ENCODE measurements around the gene OTX1.
"Not testable (repeated sequence)": the region's sequence is repeated elsewhere in the genome, so short reads cannot be mapped to it uniquely, and the experiment has no call there.

Gene OTX1

GRCh38 chr2:63050334-63051041 is at the start of gene OTX1:
OTX1 (plus strand) TSS chr2:63050830; CDS start chr2:63052991, 2,161 bp downstream.
- no peak for DNase-seq (ENCODE audit: low read depth)

DNA sequence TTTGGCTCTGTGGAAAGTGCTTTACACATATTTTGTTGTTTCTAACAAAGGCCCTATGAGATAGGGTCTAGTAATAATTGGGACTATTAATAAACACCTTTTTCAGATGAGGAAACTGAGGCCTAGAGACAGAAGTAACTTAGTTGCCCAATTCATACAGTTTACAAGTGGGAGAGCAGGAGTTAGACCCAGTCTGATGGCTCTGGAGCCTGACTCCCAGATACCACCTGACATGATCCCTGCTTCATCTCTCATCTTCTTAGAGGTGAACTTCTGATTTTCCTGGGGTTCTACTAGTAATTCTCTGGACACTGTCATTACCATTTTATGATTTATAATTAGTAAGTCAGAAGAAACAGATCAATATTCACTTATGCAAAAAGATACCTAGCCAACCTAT is 49.1 kb upstream of the OTX1 start:
- no peak for DNase-seq (ENCODE audit: low read depth)

GRCh38 chr2:63003351-63003750 is 47.3 kb upstream of the OTX1 start:
- DNase-seq (ENCODE audit: low read depth), result no peak

DNA sequence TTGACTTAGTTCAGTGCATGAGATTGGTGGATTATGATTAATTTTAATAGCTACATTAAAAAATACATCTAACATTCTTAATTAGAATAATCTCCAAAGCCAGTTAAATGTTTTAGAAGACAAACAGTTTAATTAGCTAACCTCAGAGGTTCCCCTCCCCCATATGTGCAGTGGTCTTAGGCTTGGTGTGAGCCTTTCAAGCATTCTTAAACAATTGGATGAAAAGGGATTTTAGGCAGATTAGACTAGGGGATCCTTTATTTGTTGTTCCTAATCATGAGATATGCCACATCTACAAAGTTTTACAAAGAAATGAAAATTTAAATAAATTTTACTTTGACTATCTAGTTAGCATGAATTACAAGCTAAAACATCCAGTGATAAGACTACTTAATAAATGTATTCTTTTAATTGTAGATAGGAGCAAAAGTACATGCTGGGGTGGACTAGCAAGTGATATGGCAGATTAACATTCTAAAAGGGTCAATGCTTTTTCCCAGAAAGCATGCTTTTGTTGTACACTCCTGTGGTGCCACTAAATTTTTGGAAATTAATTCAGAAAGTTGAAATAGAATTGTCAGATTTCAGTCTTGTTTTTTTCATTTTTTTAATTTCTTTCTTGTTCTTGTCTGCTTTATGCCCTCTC is 42.7 kb upstream of the OTX1 start:
- no peak for DNase-seq (ENCODE audit: low read depth)

DNA sequence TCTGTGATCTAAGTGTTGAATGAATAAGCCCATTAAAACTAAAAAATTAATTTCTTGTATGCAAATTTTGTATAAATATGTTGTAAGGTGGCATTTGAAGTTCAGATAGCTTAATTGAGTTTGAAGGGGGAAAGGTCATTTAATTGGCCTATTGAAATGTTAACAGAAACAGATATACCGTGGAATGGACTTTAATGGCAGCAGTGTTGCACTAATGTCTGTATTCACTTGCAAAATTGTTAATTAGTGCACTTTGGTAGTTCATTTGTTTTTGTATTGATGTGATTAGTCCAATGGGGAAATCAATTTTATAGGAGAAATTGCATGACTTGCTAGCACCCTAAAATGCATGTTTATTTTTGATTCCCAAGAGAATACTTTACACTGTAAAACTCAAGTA is 41.8 kb upstream of the OTX1 start:
- no peak for DNase-seq (ENCODE audit: low read depth)

- DNase-seq (ENCODE audit: low read depth), result no peak
These were observed 41.1 kb upstream of the OTX1 start for GRCh38 chr2:63009490-63009889.

- peak; percentile 69 for DNase-seq (ENCODE audit: low read depth)
These were observed 38.1 kb upstream of the OTX1 start for GRCh38 chr2:63012541-63012940.

- DNase-seq (ENCODE audit: low read depth), result no peak
These were observed 37.2 kb upstream of the OTX1 start for GRCh38 chr2:63013438-63013837.

GRCh38 chr2:63015389-63015788 is 35.2 kb upstream of the OTX1 start:
- no peak for DNase-seq (ENCODE audit: low read depth)

GRCh38 chr2:63018439-63018838 is 32.2 kb upstream of the OTX1 start:
- DNase-seq (ENCODE audit: low read depth), result no peak

GRCh38 chr2:63019686-63020085 is 30.9 kb upstream of the OTX1 start:
- DNase-seq (ENCODE audit: low read depth), result not testable (repeated sequence)

GRCh38 chr2:63023444-63023843 is 27.2 kb upstream of the OTX1 start:
- no peak for DNase-seq (ENCODE audit: low read depth)

DNA sequence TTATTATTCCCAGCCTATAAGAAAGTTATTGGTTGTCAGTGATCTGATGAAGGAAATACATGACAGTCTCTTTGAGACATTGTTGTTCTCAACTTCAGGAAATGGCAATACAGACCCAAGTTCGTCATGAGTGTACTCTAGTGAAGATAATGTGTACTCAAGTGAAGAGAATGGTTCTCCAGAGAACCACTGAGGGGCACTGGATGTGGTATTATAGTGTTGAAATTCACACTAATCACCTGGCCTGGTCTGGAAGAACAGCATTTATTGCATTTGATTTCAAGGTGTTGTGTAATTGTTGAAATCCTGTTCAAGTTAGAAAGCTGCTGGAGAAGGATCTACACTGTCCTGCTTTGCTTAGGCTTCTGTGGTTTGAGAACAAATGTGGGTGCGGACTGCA is 23.4 kb upstream of the OTX1 start:
- no peak for DNase-seq (ENCODE audit: low read depth)

- DNase-seq (ENCODE audit: low read depth), result no peak
These were observed 21.6 kb upstream of the OTX1 start for GRCh38 chr2:63029058-63029457.

DNA sequence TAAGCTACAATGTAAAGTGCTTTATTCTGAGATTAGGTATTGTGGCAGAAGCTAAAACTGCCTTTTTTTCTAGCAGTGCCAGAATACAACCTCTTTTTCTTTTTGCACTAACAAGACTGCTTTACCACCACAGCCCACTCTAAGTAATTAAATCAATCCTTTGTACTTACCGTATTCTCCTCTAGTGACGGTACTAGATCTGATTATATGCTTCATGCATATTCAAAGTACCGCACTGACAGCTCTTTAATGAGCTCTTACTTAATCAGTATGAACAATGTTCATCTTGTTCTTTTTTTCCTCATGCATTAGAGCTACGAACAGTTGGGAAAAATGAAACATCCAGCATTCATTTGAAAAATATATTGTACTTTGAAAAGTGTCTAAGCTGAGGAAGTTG is 16.1 kb upstream of the OTX1 start:
- DNase-seq (ENCODE audit: low read depth), result no peak

DNA sequence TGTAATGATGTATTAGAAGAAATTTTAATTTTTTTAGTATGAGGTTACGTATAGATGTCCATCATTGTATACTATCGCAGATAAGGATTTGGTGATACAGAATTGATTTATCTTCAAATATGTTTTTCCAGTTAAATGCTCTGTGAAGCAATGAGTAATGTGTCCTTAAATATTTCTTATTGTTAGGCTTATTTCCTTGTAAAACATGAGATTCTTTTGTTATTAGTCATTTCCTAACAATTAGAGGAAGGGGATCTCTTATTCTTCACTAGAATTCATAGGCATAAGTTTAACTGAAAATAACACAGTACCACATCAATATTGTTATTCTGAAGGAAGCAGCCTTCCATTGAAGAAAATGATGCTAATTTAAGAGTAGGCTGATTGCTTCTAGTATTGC is 15.5 kb upstream of the OTX1 start:
- DNase-seq (ENCODE audit: low read depth), result no peak

DNA sequence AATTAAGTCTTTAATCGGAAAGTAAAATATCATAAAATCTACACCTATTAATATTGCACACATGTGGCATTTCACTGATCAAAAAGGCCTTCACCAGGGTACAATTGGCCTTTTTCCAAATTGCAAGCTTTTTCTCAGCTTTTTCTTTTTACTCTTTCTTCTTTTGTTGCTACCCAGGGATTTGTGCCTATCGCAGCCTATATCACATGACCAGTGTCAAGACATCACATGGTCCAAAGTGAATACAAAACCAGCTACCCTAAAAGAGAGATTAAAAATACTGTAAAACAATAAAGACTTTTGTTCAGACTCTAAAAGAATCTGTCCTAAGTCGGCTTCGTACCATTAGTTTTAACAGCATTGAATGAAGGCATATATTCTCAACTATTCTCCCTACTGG is 15.0 kb upstream of the OTX1 start:
- no peak for DNase-seq (ENCODE audit: low read depth)

GRCh38 chr2:63038034-63038433 is 12.6 kb upstream of the OTX1 start:
- DNase-seq (ENCODE audit: low read depth), result no peak

DNA sequence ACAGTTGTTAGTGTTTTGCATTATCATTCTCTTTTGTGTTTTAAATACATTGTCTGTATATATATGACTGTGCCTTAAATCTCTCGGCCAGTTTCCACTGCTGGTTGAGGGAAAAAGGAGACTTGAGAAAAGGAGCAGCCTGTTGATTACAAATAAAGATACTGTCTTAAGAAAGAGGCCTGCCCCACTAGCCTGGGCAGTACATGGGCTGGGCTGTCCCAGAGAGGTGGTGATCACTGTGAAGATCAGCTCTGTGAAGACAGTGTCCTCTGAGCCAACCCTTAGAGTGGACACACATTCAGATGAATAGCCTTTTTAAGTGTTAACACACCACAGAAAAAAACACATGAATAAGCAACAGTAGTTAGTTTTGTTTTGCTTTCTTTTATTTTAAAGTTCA is 10.0 kb upstream of the OTX1 start:
- no peak for DNase-seq (ENCODE audit: low read depth)

DNA sequence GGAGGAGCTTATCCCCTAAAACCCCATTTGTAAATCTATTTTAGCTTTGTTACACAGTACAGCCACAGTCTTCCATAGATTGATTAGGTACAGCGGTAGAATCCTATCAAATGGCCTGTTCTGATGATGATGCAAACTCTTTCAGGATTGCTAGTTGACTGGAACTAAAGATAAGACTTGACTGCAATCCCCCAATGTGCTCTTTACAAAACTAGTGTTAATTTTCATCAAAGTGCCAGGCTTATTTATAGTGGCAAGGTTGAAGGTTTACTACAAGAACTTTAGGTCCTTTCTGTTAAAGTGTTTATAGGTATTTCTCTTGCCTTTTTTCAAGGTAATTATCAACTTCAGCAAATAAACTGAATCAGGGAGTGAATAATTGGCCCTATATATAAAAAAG is 9.0 kb upstream of the OTX1 start:
- no peak for DNase-seq (ENCODE audit: low read depth)

DNA sequence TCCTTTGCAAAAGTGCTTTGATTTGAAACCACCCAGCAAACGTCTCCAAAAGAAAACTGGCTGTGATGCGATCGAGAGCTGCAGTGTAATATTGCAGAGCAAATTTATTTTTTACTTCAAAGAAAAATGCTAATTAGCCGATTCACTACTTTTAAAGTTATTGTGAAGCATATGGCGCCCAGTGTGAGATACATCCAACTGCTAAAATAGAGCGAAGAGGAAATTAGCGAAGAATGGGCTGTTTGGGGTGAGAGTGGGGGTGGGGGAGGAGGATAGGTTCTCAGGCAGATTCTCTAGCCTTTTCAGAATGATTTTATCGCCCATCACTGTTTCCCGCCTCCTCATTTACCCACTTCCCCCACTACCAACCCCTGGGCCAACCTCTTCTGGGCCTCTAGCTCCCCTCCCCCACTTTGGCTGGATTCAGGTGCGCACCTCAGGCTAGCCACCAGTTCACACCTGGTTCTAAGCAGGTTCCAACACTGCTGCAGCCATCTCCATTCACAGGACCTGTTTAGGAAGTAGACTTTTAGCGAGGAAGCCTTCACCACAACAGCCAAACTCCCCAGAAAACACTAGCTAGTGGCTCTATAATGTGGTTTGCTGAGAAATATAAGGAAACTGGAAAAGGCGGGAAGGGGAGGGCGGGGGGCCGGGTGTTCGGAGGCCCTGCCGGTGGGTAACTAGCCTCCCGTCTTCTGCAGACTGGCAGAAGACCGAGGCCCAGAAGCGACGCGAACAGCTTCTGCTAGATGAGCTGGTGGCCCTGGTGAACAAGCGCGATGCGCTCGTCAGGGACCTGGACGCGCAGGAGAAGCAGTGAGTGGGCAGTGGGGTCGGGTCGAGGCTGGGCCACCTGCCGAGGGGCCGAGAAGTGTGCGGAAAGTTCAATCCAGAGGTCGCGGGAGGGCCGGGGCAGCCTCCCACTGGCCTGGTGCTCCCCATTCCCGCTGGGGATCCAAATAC is 6.0 kb upstream of the OTX1 start:
- DNase-seq (ENCODE audit: low read depth), result no peak

DNA sequence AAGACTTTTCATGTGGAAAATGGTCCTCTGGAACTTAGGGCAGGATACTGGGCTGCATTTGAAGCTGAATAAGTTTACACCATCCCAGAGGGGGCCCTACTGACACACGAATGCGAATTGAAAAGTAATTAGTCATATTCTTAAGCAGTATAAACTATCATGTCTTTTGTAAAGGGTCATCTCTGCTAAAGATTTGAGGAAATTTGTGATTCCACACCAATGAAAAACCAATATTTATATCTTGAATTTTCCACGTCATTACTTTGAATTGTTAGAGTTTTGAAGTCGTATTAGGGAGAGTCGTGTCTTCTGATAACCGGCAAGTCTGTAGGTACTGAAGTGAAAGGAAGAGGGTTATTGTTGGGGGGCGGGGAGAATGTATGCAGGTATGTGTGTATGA is 4.1 kb upstream of the OTX1 start:
- no peak for DNase-seq (ENCODE audit: low read depth)

DNA sequence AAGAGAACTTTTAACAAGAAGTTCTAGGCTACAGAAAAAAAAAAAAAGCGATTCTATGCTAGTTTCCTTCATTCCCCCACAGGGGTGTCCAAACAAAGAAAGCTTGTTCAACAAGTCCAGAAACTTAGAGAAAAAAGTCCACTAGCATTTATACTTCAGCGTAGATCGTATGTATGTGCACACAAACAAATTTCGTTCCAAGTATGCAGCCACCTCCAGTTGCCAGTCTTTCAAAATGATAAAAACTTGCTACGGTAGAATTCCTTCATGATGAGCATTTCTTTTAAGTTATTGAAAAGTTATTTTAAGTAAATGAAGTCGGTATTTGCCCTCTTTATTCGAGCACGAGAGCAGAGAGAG is 3.7 kb upstream of the OTX1 start:
- DNase-seq (ENCODE audit: low read depth), result no peak

Measured in GM04504 (cell line).